HG03439 (cell line): ENCODE measurements around the gene SMCO4.

Experiments used
- ATAC-seq: cut with Tn5 transposase; IDR thresholded peaks from one replicate; pipeline ENCODE4 v1.9.1; 2021; ENCODE audit warnings: mild to moderate bottlenecking, moderate library complexity; ENCODE audit not compliant: unreplicated experiment

Gene SMCO4

DNA sequence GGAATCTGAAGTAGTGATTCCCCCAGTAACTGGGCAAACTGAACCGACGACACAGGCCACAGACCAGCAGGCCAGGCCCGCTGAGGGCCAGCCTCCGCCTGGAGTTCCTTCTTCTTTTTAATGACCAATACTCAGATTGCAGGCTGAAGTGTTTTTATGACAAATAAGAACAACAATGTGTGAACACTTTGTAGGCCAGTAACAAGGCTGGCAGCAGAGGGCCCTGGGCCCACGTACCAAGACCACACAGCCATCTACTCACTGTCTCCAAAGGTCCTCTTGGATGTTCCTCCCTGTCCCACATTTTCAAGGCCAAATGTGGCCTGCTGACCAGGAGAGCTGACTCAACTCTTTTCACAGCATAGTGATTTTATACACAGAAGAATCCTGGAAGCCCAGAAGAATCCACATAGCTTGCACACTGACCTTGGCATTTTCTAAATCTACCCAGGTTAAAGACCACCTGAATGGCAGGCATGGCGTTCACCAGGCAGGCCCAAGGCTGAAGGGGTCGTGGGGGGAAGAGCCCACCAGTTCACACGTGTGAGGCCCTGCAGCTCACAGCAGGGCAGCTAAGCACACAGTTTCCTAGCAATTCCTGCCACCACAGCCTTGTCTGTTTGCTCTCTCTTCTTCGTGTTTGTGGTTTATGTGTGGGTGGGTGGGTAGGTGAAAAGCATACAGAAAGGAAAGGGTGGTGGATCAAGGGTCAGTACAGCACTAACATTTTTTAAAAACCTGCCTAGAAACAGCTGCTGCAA is 13.3 kb downstream of the SMCO4 start:
- ATAC-seq = peak; percentile 35

DNA sequence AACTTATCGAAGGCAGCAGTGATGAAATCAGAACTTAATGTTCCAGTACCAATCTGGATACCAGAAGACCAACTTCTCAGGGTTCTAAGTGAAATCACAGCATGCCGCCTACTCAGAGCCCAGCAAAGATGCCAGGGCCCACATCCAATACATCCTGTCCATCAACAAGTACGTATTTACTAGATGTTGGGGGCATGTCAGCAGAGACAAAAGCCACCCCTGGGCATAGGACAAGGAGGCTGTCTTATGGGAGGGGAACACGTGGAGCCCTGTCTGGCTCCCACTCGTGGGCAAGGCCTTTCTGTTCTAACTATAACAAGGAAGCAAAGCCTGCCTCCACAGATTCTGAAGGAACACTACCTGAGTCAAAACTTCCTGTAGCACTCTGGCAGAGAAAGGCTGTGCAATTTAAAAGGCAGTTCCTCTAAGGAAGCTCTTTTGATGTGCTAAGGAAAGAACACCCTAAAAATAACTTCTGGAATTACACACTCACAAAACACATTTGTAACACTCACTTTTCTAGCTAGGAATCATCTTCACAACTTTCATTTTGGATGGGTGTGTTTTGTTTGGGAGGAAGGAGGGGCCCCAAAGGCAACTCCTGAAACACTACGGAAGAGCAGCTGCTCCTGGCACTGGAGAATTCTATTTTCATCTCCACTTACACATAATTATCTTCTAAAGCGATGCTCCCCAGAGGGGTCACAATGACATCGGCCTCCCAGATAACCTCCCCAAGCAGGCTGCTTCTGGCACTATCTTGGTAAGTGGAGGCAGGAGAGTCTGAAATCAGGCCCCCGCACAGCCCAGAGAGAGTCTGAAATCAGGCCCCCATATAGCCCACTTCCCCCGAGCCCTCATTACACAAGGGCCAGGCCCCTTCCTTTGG is 14.2 kb downstream of the SMCO4 start:
- ATAC-seq = no peak

DNA sequence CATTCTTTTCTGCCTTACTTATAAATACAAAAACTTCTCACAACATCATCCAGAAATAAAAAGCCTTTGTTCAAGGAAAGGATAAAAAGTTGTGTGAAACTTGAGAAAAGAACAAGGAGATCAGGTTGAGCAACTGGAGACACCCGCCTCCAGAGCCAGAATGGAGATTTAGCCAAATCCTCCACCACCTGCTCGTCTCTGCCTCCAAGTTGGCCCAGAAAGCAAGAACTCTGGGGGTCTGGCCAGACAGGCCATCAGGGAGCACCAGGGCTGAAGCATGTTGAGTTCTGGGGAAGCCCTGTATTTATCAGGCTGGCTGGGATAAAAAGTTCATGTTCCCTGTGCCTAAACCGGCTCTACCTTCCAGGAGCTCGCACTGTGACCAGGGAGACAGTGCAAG is 14.9 kb downstream of the SMCO4 start:
- no peak for ATAC-seq

DNA sequence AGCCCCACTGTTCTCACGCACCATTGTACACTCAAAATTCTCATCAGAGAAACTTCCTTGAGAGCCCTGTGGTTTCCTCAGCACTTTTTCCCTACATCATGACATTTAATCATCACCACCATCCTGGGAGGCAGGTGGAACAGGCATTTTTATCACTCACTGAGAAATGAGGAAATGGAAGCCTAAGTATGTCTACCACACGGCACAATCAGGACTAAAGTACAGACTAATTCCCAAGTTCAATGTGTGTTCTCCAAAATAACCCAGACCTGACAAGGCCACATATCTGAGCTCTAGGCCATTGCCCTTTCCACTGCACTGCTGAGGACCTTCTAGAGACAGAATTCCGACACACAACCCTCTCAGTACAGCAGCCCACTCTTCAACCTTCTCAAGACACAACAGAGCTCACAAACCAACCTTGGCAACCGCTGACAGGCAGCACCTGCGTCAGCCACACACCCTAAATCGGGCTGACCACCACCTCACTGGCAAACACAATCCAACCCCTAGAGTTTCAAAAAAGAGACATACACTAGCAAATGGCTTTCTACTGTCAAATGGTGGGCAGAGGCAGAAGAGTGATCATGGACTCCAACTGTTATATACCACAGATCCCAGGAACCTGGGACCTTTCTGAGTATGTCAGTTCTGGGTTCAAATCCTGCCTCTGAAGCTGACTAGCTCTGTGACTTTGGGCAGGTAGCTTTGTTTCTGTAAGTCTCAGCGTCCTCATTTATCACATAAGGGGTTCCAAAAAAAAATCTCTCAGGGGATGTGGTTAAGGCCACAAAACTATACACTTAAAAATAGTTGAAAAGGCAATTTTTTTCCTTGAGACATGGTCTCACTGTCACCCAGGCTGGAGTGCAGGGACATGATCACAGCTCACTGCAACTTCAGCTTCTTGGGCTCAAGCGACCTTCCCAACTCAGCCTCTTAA is 16.3 kb downstream of the SMCO4 start:
- peak; percentile 23 for ATAC-seq

DNA sequence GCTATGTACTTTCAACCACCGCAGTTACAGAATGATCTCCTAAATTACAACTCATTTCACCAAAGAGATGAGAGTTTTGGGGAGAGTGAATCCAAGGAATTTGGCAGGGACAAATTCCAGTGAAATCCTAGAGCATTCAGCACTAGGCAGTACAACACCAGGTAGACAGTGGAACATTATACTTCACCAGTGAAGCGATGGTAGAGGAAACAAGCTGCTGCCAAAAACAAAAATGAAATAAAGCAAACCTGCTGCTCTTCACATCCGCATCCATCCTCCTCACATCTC is 16.9 kb downstream of the SMCO4 start:
- ATAC-seq = peak; percentile 19

DNA sequence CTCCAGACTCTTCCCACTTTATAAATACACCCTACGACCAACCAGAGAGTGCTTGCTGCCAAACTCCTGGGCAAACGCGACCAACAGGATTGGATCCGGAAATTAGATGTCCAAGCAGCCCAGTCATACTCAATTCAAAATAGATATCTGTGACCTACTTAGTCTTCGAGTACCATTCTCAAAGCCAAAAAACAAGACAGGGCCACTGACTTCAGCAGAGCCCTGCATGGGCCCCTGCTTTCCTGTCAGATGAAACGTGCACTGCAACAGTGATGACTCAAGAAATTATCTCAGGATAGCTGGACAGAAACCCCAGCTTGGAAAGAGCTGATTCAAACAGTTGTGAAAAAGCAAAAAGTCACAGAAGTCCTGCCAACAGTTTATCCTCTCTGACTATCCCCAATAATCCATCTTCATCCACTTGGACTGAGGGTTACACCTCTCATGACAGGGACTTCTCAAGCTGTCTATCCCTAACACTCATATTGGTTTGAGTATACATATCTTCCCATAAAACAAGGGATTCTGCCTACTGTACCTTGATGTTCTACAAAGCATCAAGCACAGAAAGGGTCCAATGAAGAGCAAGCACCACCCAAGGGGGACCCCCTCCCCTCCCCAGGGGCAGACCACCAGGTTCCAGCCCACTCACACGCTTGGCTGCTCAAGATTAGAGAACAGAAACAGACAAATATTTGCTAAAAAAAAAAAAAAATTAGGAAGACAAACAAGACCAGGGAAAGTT is 17.4 kb downstream of the SMCO4 start:
- ATAC-seq = peak; percentile 32

DNA sequence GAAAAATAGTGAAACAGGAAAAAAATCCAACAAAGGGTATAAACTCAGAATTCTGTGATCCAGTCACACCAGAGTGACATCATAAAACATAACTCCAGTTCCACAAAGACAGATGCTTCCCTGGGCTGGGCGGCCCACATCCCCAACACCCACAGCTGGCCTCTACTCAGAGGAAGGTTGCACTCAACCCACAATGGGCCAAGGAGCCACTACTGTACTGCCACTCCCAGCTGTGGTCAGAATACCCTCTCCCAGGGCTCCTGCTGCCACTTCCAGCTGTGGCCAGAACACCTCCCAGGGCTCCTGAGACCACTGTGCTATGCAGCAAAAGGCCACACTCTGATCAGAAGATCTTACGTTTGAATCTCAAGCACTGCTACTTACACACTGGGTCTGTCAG is 18.3 kb downstream of the SMCO4 start:
- ATAC-seq = no peak

DNA sequence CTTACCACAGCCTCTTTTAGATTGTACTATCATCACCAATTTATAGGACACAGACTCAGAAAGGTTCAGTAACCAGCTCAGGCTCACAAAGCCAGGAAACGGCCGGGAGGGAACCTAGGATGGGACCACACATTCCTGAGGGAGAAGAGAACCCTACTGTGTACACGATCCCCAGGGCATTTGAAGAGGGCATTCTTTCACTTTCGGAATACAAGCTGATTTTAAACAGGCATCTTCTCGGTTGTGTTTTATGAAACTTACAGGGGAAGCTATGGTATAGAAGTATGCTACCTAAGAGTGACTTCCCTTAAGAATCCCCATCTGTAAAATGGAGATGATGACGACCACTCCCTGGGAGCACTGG is 19.0 kb downstream of the SMCO4 start:
- ATAC-seq = no peak

DNA sequence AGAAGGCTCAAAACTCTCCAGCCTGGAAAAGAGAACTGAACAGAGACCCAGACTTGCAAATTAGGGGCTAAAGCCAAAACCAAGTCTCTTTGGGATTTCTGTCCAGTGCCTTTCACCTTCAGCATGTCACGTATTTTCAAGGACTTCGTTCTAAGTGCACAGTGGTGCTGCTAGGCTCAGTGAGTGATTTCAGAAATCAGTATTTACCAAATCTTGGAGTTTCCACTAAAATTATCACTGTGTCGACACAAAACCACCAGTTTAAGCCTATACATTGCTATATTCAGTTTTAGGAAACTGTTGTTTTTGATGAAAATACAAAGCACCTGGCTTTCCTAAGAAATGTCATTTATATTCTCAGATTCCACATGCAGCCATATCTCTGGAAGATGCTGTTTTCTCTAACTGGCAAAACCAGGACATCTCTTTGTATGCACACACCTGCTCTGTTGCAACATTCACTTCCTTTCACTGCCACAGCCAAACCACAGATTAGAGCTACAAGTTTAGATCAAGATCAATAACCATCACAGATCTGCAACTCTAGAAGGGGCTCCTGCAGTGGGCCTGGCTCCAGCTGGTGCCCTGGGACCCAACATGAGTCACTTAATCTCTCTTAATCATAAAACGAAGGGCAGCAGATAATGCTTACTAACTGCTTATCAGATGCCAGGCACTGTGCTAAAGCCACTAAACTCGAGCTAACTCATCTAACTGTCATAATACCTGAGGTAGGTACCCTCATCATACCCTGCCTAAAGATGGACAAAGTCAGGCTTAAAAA is 22.3 kb downstream of the SMCO4 start:
- ATAC-seq = no peak

DNA sequence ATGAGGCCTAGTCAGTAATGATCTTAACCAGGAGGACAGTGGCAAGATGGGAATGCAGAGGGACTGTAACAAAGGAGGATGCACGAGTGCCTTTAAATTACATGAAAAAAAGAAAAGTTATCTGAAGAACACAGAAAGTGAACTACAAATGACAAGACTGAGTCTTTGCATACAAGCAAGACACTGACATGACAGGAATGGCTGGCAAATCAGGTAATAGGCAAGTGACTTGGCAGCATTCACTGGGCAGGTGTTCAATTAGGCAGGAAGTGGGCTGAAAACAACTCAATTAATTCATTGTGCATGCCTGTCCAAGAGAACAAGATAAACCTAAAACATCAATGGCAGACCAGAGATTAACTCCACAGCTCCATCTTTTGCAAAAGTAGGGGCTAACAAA is 24.0 kb downstream of the SMCO4 start:
- ATAC-seq = no peak

DNA sequence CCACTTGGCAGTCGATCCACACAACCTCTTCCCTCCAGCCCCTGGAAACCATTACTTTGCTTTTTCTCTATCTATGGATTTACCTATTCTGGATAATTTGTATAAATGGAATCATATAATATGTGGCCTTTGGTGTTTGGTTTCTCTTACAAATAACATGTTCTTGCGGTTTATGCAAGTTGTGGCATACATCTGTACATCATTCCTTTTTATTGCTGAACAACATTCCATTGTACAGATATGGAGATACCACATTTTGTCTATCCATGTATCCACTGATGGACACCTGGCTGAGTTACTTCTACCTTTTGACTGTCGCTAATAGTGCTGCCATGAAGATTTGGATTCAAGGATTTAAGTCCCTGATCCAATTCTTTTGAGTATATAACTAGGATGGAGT is 25.1 kb downstream of the SMCO4 start:
- no peak for ATAC-seq

DNA sequence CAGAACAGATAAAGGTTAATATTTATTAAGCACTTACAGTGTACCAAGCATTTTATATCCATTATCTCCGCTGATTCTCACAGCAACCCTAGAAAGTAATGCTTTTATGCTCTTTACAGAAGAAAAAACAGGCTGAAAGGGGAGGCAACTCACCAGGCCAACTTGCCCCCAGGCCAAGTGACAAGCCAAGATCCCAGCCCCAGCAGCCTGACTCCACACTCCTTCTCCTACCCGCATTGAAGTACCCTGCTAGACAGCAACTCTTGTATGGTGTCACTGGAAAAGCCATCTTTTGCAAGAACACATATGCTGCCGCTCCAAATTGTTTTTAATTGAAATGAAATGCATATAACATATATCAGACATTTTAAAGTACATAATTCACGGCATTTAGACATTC is 25.6 kb downstream of the SMCO4 start:
- ATAC-seq = no peak

DNA sequence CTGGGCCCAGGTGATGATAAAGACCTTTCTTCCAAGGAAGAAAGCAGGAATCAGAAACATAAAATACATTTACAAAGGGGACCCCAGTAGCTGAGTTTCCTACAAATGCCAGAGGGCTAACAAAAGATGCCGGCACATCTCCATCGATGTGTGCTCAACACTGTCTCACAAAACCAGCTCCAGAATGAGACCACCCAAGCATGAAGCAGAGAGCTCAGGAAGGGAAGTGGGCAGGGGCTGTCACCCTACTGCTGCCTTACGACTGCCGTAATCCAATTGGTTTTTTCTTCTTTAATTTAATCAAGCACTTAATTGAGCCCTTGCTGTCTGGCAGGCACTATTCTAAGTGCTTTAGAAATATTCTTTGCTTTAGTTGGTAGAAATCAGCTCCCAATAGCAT is 26.1 kb downstream of the SMCO4 start:
- no peak for ATAC-seq

DNA sequence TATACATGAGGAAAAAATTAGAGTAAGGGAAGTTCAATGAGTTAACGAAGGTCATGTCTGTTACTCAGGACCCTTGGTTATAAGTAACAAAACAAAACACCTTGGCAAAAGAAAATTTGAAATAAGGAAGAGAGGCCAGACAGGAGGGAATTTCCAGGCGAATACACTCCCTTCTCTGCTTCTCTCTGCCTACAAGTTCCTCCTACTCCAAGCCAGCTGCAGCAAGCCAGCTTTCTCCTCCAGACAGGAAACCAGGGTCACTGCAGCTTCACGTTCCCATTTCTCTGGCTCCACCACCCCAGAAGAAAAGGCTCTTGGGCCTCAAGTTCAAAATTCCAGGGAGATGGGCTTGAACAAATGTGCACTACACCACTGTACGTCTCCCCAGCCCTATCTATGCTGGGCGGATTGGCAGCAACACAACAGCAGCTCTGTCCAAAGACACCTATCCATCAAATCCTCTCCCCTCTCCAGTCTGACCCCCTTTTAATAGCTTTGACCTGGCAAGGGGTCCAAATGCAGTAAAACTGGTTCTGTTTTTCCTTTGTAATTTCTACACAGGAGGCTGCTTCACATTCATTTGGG is 27.7 kb downstream of the SMCO4 start:
- no peak for ATAC-seq

DNA sequence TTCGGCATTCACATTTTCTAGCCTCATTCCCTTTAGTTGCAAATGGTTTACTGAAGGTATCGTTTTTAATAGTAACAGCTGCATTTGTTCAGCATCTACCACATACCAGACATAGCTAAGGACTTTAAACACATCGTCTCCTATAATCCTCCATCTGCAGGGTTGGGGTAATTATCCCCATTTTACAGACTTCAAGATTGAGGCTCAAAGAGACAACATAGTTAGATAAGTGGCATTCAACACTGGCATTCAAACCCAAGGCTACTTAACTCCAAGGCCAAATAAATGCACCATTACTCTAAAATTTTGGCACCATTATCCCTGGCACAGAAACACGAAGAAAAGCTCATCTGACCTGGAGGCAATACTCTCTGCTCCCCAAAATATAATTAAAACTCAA is 28.5 kb downstream of the SMCO4 start:
- no peak for ATAC-seq

DNA sequence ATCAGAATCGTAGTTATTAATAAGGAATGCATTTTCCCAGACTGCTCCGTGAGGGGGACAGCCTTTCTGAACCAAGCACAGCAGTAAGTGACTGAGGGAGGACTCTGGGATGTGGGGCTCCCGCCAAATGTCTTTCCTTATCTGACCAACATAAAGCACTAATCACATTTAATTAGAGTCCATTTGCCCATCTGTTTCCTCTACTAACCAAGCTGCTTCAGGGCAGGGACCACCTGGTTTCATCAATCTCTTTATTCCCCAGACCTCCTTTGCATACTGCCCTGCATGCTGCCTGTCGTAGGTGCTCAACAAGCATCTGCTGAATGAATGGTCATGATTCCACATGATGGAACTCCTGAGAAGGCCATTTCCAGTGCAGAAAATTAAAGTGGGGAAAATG is 29.4 kb downstream of the SMCO4 start:
- ATAC-seq = no peak

DNA sequence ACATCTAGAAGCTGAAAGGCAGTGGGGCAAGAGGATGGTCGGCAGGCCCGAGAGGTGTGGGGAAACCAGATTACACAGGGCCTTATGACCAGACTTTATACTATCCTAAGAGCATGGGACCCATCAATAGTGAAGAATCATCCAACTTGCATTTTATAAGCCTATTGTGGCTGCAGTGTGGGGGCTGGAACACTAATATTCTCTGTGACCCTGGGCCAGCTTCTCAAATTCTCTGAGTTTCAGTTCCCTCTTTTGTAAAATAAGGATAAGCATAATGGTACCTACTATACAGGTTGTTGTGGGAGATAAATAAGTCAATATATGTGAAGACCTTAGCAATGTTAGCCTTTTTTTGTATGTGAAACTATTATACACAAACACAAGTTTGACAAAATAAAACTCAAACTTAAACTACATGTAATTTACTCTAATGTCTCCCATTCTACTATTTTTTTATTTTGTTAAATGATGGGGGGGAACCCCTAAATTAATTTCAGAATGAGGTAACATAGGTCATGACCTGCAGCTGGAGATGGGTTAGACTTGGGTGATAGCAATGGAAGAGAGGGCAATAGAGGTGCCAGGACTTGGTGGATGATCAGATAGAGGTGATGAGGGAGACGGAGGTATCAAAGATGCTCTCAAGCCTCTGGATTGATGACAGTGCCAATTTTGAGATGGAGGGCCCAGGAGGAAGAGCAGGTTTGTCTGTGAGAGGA is 30.1 kb downstream of the SMCO4 start:
- no peak for ATAC-seq

DNA sequence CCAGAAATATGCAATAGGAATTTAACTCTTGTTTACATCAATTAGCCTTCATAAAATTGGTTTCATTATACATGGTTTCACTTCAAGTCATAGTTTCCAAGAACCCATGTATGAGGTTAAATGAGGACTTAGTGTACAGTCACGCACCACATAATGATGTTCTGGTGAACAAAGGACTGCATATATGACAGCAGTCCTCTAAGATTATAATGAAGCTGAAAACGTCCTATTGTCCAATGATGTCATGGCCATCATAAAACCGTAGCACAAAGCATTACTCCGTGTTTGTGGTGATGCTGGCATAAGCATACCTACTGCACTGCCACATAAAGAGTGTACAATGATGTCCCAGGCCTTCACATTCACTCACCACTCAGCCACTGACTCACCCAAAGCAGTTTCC is 31.1 kb downstream of the SMCO4 start:
- peak; percentile 95 for ATAC-seq
